GM04504 (cell line): ENCODE results near the gene VPS37D.
"Not testable (repeated sequence)": the region's sequence is repeated elsewhere in the genome, so short reads cannot be mapped to it uniquely, and the experiment has no call there.

Experiments
- DNase-seq: peaks from one replicate; pipeline ENCODE4 v3.0.0-alpha.2; 2012; ENCODE audit warnings: low read depth

VPS37D gene

DNA sequence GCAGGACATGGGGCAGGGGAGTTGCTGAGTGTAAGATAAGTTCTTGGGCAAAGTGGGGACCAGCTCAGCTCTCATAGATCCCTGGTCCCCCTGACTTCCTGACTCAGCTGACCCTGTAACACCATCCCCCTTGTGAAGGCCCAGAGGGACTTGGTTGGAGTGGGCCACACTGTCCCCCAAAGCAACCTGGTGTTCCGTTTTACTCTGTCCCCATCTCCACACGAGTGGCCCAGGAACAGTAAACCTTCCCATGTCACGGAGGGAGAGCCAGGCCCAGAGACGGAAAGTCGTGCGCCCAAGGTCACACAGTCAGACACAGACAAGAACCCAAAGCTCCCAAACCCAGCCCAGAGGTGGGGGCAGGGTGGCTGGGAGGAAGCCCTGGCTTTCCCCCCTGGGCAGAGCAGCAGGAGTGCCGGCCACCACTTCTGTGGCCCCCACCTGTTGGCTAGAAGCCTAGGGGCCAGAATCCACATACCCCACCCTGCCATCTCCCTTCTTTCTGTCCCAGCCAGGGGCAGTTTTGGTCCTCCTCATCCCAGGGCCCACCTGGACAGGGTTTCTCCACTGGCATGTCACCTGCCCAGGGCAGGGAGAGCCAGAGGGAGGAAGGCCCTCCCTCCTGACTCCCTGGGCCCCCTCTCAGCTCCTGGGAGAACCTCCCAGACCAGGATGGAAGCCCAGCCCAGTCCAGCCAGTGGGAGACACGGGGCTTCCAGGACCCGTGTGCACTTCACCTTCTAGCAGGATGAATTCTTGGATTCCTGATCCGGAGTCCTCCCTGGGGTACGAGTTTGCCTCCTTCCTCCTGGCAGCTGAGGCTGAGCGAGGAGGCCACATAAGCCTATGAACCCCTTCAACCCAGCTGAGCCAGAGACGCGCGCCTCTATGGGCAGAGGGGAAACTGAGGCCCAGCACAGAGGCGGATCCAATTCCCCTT lies 20.6 kb upstream of the VPS37D start:
- DNase-seq = no peak

DNA sequence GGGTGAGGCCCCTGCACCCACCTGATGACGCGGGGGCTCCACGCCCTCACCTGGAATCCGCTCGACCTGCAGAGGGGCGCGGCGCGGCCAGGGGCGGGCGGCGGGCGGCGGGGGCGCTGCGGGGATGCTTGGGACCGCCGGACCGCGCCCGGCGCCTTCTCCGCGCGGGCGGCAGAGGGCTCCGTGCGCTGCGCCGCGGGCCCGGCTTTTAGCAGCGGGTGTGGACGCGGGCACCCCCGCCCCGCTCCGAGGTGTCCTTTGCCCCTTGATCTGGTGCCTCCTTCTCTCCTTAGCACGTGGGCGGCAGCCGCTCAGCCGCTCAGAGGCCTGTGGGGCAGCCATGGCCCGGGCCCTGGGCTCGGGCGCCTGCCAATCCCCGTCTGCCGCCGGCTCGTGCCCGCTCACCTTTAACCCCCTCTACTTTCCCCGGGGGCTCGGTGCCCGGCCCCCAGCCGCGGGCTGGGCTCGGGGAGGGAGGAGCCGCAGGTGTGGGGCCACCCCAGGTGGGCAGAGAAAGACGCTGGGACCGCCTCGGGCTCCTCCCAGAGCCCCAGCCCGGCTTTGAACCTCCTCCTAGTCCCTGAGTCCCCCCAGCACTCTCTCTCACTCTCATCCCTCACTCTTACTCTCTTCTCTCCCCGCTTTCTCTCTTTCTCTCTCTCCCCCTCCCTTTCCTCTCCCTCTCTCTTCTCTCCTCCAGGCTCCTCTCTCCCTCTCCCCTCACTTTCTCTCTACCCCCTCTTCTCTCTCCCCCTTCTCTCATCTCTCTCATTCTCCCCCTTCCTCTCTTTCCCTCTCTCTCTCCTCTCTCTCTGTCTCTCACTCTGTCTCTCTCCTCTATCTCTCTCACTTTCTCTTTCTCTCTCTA lies 19.7 kb upstream of the VPS37D start:
- DNase-seq = no peak

DNA sequence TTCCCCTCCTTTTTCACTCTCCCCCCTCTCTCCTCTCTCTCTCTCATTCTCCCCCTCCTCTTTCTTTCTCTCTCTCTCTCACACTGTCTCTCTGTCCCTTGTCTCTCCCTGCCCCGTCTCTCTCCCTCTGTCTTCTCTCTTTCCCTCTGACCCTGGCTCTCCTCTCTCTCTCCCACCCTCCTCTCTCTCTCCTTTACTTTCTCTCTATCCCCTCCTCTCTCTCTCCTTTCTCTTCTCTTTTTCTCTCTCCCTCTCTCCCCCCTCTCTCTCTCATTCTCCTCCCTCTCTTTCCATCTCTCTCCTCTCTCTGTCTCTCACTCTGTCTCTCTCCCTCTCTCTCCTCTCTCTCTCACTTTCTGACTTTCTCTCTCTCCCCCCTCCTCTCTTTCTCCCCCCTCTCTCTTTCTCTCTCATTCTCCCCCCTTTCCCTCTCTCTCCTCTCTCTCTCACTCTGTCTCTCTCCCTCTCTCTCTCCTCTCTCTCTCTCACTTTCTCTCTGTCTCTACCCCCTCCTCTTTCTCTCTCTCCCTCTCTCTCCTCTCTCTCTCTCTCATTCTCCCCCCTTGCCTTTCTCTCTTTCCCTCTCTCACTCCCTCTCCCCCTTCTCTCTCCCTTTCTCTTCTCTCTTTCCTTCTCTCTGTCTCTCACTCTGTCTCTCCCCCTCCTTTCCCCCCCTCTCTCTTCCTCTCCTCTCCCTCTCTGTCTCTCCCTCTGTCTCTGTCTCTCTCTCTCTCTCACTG lies 18.9 kb upstream of the VPS37D start:
- DNase-seq = no peak

DNA sequence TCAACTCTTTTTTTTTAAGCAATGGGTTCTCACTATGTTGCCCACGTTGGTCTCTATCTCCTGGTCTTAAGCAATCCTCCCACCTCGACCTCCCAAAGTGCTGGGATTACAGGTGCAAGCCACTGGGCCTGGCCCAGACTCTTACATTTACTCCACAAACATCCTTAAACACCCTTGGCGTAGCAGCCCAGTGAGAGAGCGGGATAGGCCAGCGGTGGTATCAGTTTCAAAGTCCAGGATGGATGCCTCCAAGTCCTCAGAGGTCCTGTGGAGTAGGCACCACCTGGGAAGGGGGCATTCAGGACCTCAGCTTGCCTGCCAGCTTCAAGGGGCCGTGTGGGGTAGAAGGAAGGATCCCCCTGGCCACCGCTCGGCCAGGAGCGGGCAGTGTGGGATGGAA lies 18.1 kb upstream of the VPS37D start:
- no peak for DNase-seq

DNA sequence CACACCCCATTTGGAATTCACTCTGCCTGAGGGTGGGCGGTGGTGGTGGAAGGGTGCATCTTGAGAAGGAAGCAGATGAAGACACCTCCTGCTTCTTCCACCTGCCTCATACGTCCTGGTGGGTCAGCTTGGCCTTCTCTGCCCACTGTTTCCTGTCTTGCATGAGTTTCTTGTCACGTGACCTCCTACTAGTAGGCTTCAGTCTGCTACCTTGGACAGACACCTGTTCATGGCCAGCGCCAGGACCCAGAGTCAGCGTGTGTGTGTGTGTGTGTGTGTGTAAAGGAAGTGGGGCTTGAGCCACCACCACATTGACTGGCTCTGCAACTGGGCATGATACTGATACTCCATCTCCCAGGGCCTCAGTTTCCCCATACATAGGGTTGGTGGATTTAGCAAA lies 17.1 kb upstream of the VPS37D start:
- no peak for DNase-seq

DNA sequence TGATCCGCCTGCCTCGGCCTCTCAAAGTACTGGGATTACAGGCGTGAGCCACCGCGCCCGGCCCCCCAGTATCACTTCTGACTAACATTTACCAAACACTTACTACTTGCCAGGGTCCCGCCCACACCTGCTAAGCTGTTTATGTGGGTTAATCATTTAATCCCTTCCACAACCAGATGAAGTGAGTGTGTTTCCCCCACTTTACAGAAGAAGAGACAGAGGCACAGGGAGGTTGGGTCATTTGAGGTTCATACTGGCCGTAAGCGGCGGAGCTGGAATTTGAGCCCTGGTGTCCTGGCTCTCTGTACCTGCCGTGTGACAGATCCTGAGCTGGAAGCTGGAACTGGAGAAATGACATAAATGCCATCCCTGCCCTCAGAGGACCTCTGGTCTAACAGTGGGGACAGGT lies 15.1 kb upstream of the VPS37D start:
- DNase-seq = no peak

DNA sequence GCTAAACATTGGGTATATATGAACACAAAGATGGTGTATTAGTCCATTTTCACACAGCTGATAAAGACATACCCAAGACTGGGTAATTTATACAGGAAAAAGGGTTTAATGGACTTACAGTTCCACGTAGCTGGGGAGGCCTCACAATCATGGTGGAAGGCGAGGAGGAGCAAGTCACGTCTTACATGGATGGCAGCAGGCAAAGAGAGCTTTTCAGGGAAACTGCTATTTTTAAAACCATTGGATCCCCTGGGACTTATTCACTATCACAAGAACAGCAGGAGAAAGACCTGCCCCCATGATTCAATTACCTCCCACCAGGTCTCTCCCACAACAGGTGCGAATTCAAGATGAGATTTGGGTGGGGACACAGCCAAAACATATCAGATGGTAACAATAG lies 12.3 kb upstream of the VPS37D start:
- DNase-seq = not testable (repeated sequence)

DNA sequence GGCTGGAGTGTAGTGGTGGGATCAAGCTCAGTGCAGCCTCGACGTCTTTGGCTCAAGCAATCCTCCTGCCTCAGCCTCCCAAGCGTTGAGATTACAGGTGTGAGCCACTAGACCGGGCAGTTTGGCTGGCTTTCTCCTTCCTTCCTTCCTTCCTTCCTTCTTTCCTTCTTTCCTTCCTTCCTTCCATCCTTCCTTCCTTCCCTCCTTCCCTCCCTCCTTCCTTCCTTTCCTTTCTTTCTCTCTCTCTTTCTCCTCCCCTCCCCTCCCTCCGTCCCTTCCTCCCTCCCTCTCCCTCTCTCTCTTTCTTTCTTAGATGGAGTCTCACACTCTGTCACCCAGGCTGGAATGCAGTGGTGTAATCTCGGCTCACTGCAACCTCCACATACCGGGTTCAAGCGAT lies 7.6 kb upstream of the VPS37D start:
- no peak for DNase-seq

DNA sequence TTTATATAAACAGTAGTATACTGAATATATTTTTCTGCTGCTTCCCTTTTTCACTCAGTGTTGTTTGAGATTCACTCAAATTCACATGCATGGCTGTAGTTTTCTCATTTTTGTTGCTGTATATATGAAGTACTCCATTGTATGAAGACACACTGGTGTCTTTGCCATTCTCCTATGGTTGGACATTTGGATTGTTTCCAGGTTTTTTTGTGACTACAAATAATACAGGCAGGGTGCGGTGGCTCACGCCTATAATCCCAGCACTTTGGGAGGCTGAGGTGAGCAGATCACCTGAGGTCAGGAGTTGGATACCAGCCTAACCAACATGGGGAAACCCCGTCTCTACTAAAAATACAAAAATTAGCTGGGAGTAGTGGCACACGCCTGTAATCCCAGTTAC lies 7.0 kb upstream of the VPS37D start:
- DNase-seq = not testable (repeated sequence)

DNA sequence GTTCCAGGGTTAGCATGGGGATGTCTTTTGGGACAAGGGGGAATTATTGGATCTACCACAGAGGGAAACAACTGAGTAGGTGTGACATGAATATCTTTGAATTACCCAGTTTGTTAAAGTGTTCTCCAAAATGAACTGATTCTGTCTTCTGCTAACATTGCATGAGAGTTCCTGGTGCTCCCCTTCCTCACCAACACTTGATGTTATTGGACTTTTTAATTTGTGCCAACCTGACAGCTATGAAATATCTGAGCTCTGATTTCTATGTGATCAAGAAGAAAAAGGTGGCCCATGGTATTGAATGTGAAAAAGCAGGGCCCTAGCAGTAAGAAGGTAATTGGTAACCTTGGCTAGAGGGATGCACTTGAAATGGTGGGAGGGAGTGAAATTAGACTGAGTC lies 4.6 kb upstream of the VPS37D start:
- DNase-seq = no peak

DNA sequence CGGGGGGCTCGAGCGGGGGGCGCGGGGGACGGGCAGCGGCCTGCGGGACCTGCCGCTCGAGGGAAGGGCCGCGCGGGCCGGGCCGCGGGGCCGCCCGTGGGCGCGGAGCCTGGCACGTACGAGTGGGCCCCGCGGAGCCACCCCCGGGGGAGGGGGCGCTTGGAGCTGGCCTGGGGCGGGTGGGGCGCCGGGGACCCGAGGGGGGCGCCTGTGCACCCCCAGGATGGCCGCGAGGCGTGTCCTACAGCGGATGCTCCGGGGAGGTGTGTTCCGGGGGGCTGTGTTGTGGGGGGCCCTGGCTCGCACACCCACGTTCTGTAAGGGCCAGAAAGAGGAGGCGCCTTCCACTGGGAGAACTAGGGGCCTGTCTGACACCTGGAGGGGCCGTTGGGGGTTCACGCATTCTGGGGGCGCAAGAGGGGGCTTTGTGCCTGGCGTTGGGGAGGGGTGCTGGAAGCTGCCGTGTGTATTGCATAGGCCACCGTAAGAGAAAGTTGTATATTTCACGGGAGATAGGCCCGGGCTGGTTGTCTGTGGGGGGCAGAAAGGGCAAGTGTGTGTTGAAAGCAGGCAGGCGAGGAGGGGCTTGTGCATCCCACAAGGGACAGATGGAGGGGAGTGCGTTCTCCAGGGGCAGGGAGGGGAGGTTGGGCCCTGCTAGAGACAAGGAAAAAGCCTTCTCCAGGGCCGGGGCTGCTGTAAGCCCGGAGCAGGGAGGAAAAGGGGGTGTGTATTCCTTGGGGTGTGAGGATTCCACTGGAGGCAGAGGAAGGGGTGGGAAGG lies 663 bp downstream of the VPS37D start:
- DNase-seq = no peak

DNA sequence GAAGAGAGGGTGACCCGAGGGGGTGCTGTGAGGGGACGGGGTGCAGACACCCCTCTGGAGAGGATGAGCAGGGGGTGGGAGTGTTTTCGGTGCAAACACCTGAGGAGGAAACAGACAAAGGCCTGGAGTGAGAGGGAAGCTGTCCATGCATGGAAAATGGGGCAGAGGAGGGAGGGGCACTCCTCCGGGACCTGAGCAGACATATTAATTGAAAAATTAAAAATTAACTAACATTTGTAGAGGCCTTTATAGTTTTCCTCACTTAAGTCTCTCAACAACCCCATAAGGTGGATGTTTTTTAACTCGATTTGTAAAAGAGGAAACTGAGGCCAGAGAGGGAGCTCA lies 1.2 kb downstream of the VPS37D start:
- DNase-seq = no peak

DNA sequence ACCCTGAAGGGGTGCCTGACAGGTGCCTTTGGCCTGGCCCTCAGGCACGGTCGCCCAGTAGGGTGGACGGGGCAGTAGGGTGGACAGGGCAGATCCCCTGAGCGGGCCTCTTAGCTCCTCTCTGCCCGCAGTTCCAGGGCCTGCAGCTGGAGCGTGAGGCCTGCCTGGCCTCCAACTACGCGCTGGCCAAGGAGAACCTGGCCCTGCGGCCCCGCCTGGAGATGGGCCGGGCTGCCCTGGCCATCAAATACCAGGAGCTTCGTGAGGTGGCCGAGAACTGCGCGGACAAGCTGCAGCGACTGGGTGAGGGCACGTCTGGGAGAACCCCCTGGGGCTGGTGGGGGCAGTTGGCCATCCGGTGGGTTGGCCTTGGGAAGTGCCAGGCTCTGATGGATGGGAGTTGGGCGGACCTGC lies 1.7 kb downstream of the VPS37D start:
- no peak for DNase-seq

DNA sequence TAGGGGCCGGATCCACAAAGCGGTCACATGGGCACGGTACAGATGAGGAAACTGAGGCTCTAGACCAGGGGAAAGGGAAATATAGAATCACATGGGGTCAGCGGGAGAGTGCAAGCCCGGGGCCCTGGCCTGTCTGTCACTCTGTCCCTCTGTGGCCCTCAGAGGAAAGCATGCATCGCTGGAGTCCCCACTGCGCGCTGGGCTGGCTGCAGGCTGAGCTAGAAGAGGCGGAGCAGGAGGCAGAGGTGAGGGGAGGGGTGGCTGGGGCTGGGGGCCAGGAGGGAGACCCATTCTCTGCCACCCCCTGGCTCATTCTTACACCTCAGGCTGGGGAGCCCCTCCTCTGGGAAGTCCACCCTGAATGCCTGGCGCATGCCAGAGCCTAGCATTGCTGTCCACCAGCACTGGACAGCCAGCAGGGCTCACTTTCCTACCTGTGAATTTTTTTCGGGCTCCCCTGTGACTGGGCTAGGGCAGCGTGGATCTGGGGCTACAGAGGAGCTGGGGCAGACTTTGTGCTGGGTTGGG lies 2.3 kb downstream of the VPS37D start:
- no peak for DNase-seq

DNA sequence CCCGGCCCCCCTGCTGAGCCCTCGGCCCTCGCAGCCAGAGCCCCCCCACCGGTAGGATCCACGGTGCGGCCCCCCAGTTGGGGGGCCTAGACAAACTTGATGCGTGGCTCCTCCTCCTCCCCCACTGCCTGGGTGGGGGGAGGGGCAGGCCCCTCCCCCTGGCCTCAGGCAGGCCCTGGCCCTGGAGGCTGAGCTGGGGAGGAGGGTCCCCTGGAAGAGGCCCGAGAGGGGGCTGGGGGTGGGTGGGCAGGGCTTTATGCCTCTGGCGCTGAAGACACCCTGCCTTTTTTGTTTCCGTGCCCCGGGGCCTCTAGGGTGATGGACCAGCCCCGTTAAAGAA lies 3.7 kb downstream of the VPS37D start:
- DNase-seq = no peak

DNA sequence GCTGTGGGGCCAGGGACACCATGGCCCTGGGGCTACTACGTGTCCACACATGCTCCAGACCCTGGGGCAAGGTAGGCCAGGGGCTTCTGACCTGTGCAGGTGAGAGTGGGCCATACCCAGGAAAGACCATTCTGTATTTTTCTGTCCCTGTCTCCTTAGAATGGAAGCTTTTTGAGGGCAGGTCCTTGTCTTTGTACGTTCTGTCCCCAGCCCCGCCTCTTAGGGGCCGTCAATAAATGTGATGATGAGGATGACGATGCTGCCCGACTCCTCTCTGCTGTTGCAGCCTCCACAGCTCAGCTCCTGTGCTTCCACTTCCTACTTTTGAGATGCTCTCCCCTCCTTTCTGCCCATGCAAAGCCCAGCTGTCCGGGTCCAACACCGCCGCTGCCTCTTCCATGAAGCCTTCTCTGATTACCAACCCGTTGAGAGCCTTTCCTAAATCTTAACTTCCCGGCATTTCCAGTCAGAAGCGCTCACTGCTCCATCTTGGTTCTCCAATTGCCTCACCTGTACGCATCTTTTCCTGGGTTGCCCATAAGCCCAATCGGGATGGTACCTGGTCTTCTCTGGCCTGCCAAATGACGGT lies 4.3 kb downstream of the VPS37D start:
- DNase-seq = no peak

DNA sequence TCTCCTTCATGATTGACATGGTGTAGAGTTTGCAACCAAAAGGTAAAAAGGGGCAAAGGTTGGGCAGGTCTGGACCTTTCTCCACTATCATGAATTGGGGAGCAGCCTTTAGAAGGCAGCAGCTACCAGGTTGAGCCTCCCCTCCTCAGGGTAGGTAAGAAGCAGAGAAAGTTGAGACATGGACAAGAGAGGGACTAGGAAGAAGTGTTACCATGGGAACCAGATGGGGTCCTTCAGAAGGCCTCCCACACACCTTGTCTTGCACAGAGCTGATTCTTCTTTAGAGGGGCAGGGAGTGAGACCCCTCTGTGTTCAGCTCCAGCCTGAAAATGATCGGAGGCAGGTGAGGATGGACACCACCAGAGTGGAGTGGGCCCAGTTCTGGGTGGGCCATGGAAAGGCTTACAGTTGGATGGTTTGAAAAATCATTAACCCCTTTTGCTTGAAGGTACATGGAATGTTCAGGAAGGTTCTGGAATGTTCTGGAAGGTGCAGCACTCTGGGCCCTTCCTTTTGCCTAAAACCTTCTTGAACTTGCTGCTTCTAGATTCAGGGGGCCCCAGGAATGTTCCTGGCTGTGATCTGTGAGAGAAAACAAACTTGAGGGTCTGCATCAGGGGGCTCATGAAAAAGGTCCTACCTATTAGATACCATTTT lies 7.0 kb downstream of the VPS37D start:
- DNase-seq = no peak

DNA sequence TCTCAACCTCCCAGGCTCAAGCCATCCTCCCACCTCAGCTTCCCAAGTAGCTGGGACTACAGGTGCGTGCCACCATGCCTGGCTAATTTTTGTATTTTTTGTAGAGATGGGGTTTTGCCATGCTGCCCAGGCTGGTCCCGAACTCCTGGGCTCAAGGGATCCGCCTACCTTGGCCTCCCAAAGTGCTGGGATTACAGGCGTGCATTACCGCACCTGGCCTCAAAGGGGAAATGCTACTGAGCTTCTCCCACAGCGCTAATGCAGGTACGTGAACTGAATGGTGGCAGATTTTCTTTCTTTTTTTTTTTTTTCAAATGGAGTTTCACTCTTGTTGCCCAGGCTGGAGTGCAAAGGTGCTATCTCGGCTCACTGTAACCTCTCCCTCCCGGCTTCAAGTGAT lies 8.4 kb downstream of the VPS37D start:
- DNase-seq = not testable (repeated sequence)

DNA sequence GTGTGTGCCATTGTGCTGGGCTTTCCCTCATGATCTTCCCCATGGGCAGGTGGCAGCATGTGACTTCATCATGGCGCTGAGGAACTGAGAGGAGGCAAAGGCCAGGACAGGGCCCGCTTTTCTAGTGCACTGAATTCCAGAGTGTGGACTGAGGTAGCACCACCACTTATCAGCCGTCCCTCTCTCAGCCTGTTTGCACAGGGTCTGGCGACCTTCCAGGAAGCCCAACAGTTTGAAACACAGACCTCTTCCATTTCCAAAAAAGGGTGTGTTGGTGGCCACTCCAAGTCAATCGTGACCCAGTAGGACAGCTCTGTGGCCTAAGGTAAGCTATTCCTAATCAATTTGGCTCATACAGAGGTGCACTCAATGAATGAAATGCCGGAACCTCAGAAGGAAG lies 11.2 kb downstream of the VPS37D start:
- no peak for DNase-seq

DNA sequence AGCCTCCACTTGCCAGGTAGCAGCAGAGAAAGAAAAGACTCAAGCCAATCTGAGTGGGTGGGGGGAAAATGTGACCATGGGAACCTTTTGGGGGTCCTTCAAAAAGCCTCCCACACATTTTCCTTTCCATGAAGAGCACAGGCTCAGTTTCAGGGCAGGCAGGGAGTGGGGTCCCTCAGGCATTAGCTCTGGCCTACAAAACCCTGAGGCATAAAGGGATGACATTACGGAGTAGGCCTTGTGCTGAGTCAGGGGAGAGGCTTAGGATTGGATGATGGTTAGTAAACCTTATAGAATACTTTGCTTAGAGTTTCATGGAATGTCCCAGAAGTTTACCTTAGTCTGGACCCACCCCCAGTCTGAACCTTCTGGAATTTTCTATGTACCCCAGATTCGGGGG lies 12.1 kb downstream of the VPS37D start:
- no peak for DNase-seq

DNA sequence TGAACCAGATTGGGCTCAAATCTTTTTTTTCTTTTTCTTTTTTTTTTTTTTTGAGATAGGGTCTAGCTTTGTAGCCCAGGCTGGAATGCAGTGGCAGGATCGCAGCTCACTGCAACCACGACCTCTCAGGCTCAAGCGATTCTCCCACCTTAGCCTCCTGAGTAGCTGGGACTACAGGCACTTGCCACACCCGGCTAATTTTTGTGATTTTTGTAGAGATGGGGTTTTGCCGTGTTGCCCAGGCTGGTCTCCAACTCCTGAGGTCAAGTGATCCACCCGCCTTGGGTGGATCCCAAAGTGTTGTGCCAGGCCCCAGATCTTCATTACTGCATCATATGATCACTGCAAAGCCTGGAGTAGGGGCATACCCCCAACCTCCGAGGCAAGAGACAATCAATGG lies 12.9 kb downstream of the VPS37D start:
- no peak for DNase-seq
